Measurements from ENCODE around the gene TCN2.
"Not testable (repeated sequence)": the region's sequence is repeated elsewhere in the genome, so short reads cannot be mapped to it uniquely, and the experiment has no call there.

Gene TCN2

GRCh38 chr22:30611197-30611596 lies 4.2 kb downstream of the TCN2 start:
- DNase-seq (ENCODE audit: low read depth) = no peak

DNA sequence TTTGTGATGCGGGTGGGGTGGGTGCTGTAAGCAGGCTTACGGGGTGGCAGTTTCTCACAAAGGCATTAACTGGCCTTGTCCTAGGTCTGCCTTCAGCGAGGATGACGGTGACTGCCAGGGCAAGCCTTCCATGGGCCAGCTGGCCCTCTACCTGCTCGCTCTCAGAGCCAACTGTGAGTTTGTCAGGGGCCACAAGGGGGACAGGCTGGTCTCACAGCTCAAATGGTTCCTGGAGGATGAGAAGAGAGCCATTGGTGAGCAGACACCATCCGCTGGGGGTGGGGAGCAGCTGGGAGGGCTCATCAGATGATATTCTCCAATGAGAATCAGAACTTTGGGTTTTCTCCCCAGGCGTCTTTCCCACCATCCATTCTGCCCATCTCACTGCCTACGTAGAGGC lies 5.8 kb downstream of the TCN2 start:
- no peak for DNase-seq (ENCODE audit: low read depth)

GRCh38 chr22:30614268-30614667 lies 7.3 kb downstream of the TCN2 start:
- no peak for DNase-seq (ENCODE audit: low read depth)

GRCh38 chr22:30614879-30615278 lies 7.9 kb downstream of the TCN2 start:
- DNase-seq (ENCODE audit: low read depth) = no peak

GRCh38 chr22:30615543-30615954 lies 8.6 kb downstream of the TCN2 start:
- DNase-seq (ENCODE audit: low read depth) = no peak

GRCh38 chr22:30617819-30618218 lies 10.8 kb downstream of the TCN2 start:
- no peak for DNase-seq (ENCODE audit: low read depth)

- DNase-seq (ENCODE audit: low read depth) = not testable (repeated sequence)
These were observed 12.9 kb downstream of the TCN2 start for GRCh38 chr22:30619909-30620308.

GRCh38 chr22:30626413-30626812 lies 19.4 kb downstream of the TCN2 start:
- no peak for DNase-seq (ENCODE audit: low read depth)

DNA sequence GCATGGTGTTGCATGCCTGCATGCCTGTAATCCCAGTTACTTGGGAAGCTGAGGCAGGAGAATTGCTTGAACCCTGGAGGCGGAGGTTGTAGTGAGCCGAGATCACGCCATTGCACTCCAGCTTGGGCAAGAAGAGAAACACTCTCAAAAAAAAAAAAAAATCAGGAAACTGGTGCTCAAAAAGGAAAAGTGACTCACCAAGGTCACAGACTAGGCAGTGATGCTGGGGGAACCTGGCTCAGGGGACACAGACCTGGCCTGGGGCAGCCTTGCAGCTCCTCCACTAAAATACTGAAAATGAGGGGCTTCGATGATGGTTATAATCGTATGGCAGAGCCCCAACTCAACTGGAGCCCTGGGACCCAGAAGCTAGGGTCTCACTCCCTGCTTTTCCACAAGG lies 20.5 kb downstream of the TCN2 start:
- DNase-seq (ENCODE audit: low read depth) = no peak

GRCh38 chr22:30628491-30628890 lies 21.5 kb downstream of the TCN2 start:
- no peak for DNase-seq (ENCODE audit: low read depth)

- not testable (repeated sequence) for DNase-seq (ENCODE audit: low read depth)
These were observed 24.5 kb downstream of the TCN2 start for GRCh38 chr22:30631469-30631868.

GRCh38 chr22:30634471-30635233 lies 27.7 kb downstream of the TCN2 start:
- peak; percentile 91 for DNase-seq (ENCODE audit: low read depth)

DNA sequence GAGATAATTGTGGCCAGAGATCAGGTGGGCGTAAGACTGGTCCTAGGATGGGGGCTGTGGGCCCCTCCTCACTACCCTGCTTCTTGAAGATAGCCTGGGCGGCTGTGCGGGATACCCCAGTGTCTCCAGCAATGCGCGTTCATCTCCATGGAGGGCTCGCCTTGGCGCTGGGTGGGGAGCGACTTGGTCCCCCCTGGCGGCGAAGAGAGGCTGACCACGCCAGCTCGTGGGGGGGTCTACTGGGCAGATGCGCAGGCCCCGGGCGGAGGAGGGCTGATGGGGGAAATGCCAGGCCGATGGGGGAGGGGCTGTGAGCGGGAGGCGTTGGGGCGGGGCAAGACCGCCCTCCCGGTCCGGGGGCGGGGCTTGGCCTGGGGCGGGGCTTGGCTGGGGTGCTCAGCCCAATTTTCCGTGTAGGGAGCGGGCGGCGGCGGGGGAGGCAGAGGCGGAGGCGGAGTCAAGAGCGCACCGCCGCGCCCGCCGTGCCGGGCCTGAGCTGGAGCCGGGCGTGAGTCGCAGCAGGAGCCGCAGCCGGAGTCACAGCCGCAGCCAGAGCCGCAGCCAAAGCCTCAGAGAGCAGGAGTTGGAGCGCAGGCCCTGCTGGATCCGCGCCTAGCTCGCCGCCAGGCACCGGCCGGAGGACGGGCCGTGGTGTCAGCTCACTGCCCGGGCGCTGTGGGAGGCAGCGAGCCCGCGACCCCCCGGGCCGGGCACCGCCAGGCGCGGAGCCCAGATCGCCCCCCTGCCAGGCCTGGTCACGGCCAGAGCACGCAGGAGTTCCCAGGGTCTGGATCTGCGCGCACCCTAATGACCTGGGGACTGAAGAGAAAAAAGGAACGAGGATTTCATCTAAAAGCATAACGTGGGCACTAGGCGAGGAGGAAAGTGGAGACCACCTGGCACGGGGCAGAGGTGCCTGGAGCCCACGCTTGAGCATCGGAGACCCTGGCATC lies 28.6 kb downstream of the TCN2 start, which contains the start of gene SLC35E4:
SLC35E4 (plus strand) TSS at position 509 of the 953 bp plus-strand sequence. CDS start 670 bp downstream, outside the sequence.
- DNase-seq (ENCODE audit: low read depth) = peak; percentile 98

DNA sequence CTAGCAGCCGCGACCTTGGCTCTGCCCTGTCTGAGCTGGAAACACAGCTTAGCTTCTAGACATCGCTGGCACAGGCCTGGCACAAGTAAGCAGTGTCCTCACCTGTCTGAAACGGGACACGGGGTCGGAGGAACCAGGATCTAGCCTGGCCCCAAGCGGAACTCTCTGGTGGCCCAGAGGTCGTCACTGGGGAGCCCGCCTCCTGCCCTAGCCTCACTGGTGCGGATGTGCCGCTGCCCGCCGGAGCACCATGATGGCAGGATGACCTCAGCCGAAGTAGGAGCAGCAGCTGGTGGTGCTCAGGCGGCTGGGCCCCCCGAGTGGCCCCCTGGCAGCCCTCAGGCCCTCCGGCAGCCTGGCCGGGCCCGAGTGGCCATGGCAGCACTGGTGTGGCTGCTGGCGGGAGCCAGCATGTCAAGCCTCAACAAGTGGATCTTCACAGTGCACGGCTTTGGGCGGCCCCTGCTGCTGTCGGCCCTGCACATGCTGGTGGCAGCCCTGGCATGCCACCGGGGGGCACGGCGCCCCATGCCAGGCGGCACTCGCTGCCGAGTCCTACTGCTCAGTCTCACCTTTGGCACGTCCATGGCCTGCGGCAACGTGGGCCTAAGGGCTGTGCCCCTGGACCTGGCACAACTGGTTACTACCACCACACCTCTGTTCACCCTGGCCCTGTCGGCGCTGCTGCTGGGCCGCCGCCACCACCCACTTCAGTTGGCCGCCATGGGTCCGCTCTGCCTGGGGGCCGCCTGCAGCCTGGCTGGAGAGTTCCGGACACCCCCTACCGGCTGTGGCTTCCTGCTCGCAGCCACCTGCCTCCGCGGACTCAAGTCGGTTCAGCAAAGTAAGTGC lies 29.5 kb downstream of the TCN2 start:
- DNase-seq (ENCODE audit: low read depth) = no peak

DNA sequence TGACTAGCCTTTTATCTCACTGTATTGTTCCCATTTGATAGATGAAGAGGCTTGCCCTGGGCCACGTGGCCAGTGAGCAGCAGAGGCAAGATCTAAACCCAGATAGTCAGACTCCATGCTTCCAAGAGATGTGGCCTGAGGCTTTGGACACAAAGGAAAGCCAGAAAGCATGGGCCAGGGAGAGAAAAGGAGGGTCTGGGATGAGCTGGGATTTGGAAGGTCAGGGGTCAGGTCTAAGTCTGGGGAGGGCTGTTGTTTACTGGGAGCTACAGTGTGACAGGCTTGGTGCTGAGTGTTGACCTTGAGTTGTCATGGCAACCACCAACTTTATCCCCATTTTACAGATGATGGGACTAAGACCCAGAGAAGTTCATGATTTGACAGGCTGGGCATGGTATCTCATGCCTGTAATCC lies 30.7 kb downstream of the TCN2 start:
- no peak for DNase-seq (ENCODE audit: low read depth)

DNA sequence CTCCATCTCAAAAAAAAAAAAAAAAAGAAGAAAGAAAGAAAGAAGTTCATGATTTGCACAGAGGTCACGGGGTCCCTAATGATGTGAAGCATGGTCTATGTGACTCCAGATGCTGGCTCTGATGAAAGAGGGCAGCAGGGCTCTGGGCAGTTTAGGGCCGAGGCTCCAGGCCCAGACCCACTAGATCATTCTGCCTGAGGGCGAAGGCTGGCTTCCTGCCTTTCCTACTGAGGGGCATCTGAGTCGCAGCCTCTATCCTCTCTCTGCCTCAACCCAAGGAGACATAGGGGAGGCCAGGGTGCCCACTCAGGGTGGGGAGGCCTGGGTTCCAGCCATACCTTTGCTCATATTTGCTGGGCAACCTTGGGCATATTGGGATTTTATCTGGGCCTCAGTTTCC lies 33.4 kb downstream of the TCN2 start:
- DNase-seq (ENCODE audit: low read depth) = no peak

- no peak for DNase-seq (ENCODE audit: low read depth)
These were observed 34.0 kb downstream of the TCN2 start for GRCh38 chr22:30640839-30641430.

DNA sequence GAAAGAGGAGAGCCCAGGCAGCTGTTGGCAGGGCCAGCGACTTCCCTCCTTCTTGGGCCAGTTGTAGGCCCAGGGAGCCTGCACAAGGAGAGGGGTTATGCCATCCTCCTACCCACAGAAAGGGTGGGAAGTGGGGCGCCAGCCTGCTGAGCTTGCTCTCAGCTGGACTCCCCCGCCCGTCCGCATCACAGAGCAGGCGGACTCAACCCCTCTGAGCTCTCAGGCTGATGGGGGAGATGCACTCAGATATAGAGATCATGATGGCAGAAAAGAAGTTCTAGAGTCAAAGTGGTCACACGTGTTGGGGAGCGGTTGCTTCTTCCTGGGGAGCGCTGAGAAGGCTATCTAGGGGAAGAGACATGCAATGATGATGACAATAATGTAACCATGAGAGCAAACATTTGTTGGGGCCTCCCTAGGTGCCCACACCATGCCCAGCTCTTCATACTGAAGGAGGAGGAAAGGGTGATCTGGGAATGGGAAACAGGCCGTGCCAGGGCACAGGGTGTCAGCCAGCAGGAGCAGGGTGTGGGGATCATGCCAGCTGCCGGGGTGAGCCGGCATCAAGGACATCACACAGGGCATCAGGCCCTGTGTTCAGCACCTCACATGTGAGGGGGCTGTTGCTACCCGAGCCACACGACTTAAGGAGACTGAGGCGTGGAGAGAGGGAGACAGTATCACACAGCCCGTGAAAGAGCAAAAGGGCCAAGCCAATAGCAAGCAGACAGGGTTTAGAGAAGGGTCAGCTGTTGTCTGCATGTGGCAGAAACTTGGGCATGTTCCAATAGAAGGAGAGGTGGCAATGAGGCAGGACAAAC lies 36.3 kb downstream of the TCN2 start:
- DNase-seq (ENCODE audit: low read depth) = no peak

DNA sequence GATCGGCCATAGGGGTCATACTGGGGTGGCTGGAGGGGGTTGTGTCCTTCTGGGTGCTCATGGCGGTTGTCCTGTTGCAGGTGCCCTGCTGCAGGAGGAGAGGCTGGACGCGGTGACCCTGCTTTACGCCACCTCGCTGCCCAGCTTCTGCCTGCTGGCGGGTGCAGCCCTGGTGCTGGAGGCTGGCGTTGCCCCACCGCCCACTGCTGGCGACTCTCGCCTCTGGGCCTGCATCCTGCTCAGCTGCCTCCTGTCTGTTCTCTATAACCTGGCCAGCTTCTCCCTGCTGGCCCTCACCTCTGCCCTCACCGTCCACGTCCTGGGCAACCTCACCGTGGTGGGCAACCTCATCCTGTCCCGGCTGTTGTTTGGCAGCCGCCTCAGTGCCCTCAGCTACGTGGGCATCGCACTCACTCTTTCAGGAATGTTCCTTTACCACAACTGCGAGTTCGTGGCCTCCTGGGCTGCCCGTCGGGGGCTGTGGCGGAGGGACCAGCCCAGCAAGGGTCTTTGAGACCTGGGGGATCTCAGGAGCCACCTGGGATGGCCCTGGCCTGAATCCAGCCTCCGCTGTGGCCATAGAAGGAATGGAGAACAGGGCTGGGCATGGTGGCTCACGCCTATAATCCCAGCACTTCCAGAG lies 39.7 kb downstream of the TCN2 start:
- DNase-seq (ENCODE audit: low read depth) = no peak

DNA sequence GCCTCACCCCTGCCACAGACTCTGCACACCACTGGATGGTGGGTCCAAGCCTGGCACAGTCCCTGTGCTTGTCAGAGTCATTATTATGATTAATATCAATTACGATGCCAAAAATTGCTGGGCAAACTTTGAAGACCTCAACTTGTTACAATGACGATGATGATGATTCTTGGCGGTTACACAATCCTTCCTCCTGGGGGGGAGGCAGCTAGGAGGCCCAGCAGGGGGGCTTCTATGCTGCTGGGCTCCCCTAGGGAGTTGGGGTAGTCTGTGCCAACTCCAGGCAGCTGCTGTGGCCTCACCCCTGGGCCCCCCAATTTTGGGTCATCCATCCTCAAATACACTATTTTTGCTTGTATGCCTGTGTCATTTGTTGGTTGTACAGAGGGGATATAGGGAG lies 40.6 kb downstream of the TCN2 start:
- no peak for DNase-seq (ENCODE audit: low read depth)
